CD1c-positive myeloid dendritic cell (primary cell): ENCODE data around the gene MAP3K3.

Experiments
- DNase-seq: peaks from one replicate; pipeline ENCODE4 v3.0.0-alpha.2; 2016; ENCODE audit errors: extremely low spot score

Gene MAP3K3

GRCh38 chr17:63622574-63623390 is 565 bp downstream of the MAP3K3 start:
- peak; percentile 77 for DNase-seq

GRCh38 chr17:63623786-63624530 is 1.7 kb downstream of the MAP3K3 start:
- no peak for DNase-seq

- no peak for DNase-seq
Measured at GRCh38 chr17:63624531-63624880, 2.3 kb downstream of the MAP3K3 start.

GRCh38 chr17:63626551-63627180 is 4.4 kb downstream of the MAP3K3 start:
- DNase-seq: no peak

- no peak for DNase-seq
Measured at GRCh38 chr17:63629627-63630026, 7.4 kb downstream of the MAP3K3 start.

GRCh38 chr17:63631062-63631461 is 8.8 kb downstream of the MAP3K3 start:
- DNase-seq: no peak

- DNase-seq: no peak
Measured at GRCh38 chr17:63631626-63632025, 9.4 kb downstream of the MAP3K3 start.

- no peak for DNase-seq
Measured at GRCh38 chr17:63633742-63634141, 11.5 kb downstream of the MAP3K3 start.

GRCh38 chr17:63634163-63634562 is 11.9 kb downstream of the MAP3K3 start:
- peak; percentile 79 for DNase-seq

GRCh38 chr17:63634816-63635215 is 12.6 kb downstream of the MAP3K3 start:
- DNase-seq: no peak

- peak; percentile 49 for DNase-seq
Measured at GRCh38 chr17:63635290-63635689, 13.1 kb downstream of the MAP3K3 start.

GRCh38 chr17:63635787-63636186 is 13.6 kb downstream of the MAP3K3 start:
- no peak for DNase-seq

GRCh38 chr17:63639125-63639524 is 16.9 kb downstream of the MAP3K3 start:
- no peak for DNase-seq

GRCh38 chr17:63640038-63640437 is 17.8 kb downstream of the MAP3K3 start:
- no peak for DNase-seq

- DNase-seq: peak; percentile 93
Measured at GRCh38 chr17:63641692-63642448, 19.7 kb downstream of the MAP3K3 start.

- peak; percentile 49 for DNase-seq
Measured at GRCh38 chr17:63644846-63645245, 22.6 kb downstream of the MAP3K3 start.

GRCh38 chr17:63645775-63646487 is 23.7 kb downstream of the MAP3K3 start:
- DNase-seq: no peak

- DNase-seq: peak; percentile 81
Measured at GRCh38 chr17:63646488-63646806, 24.2 kb downstream of the MAP3K3 start.

GRCh38 chr17:63647065-63647725 is 25.0 kb downstream of the MAP3K3 start:
- no peak for DNase-seq

GRCh38 chr17:63647936-63648335 is 25.7 kb downstream of the MAP3K3 start:
- DNase-seq: no peak

- peak; percentile 62 for DNase-seq
Measured at GRCh38 chr17:63649813-63650212, 27.6 kb downstream of the MAP3K3 start.
